Measurements from ENCODE around the gene TENM3. TPM values are rescaled to one million over a fixed set of nuclear protein-coding genes. Genes with fewer than 3 reads are reported as not detected.
A peak's percentile ranks its signal among the peaks of the same experiment; 100 is the strongest.
"Not testable (repeated sequence)": the region's sequence is repeated elsewhere in the genome, so short reads cannot be mapped to it uniquely, and the experiment has no call there.

TENM3 gene
- total RNA-seq, 1 donor from 2014 or later, result not detected

DNA sequence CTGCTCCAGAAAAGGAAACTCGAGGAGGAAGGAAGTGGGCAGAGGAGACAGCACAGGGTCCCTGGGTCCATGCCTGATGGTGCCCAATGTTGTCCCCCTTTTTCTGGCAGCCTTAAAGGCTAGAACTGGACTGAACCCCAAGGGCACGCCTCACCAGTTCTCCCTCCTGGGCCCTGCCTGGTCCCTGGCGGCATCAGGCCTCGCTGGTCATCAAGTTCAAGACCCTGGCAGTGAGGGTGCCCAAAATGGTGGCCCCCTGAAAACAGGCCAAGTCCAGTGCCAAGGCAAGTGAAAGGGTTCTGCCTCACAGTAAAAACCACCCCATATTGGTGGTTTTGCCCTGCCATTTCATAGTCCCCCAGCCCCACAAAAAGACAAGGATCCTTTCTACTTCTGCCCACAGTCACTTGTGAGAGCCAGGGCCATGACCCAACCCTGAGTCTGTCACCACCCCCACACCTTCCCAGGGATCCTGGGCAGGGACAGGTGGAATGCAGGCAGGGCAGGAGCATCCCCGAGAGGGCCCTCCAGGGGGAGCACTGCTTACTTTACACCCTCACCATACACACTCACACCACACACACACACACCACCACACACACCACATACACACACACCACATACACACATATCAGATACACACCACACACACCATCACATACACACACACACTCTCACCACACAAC, 566.4 kb downstream of the TENM3 start:
- H3K4me1 Mint-ChIP-seq, result peaks cover 19% of the 10 kb centered on the region
- intact Hi-C loops (cut with micrococcal nuclease), result no loop called here
- ATAC-seq (ENCODE audit: low read depth), result peak; percentile 28
- H3K27ac Mint-ChIP-seq, result no peak overlapping the region
- DNase-seq, result no peak
- POLR2A ChIA-PET, result no interaction called here
- TF ChIP-seq, protein P1, sequence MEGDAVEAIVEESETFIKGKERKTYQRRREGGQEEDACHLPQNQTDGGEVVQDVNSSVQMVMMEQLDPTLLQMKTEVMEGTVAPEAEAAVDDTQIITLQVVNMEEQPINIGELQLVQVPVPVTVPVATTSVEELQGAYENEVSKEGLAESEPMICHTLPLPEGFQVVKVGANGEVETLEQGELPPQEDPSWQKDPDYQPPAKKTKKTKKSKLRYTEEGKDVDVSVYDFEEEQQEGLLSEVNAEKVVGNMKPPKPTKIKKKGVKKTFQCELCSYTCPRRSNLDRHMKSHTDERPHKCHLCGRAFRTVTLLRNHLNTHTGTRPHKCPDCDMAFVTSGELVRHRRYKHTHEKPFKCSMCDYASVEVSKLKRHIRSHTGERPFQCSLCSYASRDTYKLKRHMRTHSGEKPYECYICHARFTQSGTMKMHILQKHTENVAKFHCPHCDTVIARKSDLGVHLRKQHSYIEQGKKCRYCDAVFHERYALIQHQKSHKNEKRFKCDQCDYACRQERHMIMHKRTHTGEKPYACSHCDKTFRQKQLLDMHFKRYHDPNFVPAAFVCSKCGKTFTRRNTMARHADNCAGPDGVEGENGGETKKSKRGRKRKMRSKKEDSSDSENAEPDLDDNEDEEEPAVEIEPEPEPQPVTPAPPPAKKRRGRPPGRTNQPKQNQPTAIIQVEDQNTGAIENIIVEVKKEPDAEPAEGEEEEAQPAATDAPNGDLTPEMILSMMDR (IDR thresholded peaks at IDR 0.05), result no peak
- no peaks in the 10 kb centered on the region for H3K36me3 Mint-ChIP-seq (ENCODE audit: low read depth)
- H3K9me3 Mint-ChIP-seq, result peaks cover 6% of the 10 kb centered on the region
- CTCF ChIA-PET, result interaction anchor here (0.8 kb wide), 1 partner anchor 116 kb away, joined by 3 read pairs; no protein-coding TSS in a partner anchor
- peaks cover 15% of the 10 kb centered on the region for H3K27me3 Mint-ChIP-seq
- no peak overlapping the region for H3K4me3 Mint-ChIP-seq

GRCh38 chr4:182810103-182810615, 567.0 kb downstream of the TENM3 start:
- Mint-ChIP-seq H3K36me3 (ENCODE audit: low read depth) (no peaks in the 10 kb centered on the region), H3K4me3 (no peak overlapping the region), H3K27me3 (peaks cover 15% of the 10 kb centered on the region), H3K27ac (no peak overlapping the region), H3K9me3 (peaks cover 6% of the 10 kb centered on the region), H3K4me1 (peaks cover 19% of the 10 kb centered on the region)
- no peak for DNase-seq
- no peak for ATAC-seq (ENCODE audit: low read depth)
- TF ChIP-seq, protein P1 (IDR thresholded peaks at IDR 0.05), result no peak
- CTCF ChIA-PET, result no interaction called here
- intact Hi-C loops (cut with micrococcal nuclease), result no loop called here
- POLR2A ChIA-PET, result no interaction called here

- POLR2A ChIA-PET, result no interaction called here
- Mint-ChIP-seq H3K4me3 (no peak overlapping the region), H3K9me3 (peaks cover 6% of the 10 kb centered on the region), H3K27me3 (peaks cover 3% of the 10 kb centered on the region), H3K36me3 (ENCODE audit: low read depth) (no peaks in the 10 kb centered on the region), H3K27ac (no peak overlapping the region), H3K4me1 (peaks cover 12% of the 10 kb centered on the region)
- CTCF ChIA-PET, result no interaction called here
- intact Hi-C loops (cut with micrococcal nuclease), result no loop called here
- TF ChIP-seq, protein P1 (IDR thresholded peaks at IDR 0.05), result no peak
- no peak for ATAC-seq (ENCODE audit: low read depth)
- no peak for DNase-seq
Observed at GRCh38 chr4:182812916-182813315, 569.7 kb downstream of the TENM3 start.

GRCh38 chr4:182814065-182814464, 570.9 kb downstream of the TENM3 start:
- POLR2A ChIA-PET; ATAC-seq (ENCODE audit: low read depth); H3K4me1 Mint-ChIP-seq; intact Hi-C loops (cut with micrococcal nuclease); CTCF ChIA-PET; H3K4me3 Mint-ChIP-seq; H3K9me3 Mint-ChIP-seq; H3K27me3 Mint-ChIP-seq; H3K27ac Mint-ChIP-seq; DNase-seq; H3K36me3 Mint-ChIP-seq (ENCODE audit: low read depth): not testable (repeated sequence)

DNA sequence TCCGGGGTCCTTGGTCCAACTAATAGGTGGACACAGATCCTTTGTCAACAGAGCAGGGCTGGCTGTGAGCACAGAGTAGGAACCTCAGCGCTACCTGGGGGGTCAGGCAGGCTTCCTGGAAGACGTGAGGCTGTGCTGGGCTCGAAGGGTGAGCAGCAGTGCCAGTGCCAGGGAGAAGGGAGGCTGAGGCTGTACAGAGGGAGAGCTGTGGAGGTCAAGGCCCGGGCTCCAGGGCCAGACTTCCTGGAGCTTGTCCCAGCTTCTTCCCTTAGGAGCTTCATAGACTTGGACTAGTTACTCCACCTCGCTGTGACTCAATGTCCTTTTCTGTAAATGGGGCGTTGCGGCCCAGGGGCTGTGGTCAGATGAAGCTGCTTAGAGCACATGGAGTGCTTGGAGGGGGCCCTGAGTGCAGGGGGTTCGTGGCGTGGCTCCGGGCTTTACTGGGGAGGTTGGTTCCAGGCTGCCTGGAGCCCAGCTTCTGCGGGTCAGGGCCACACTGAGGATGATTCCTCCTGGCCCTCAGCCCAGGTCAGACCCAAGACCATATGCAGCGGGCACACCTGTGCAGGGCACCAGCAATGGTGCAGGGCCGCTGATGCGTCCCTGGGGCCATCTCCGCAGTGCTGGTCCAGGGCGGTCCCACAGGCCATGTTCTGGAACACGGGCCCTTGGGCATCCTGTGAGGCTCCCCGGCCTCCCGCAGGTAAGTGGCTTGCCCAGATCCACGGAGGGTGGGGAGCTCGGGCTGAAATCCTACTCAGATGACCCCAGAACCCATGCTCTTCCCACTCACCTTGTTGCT, 575.9 kb downstream of the TENM3 start:
- ATAC-seq (ENCODE audit: low read depth) (no peak), DNase-seq (no peak)
- no peaks in the 10 kb centered on the region for H3K36me3 Mint-ChIP-seq (ENCODE audit: low read depth)
- intact Hi-C loops (cut with micrococcal nuclease), result no loop called here
- CTCF ChIA-PET, result no interaction called here
- no peak overlapping the region for H3K27ac Mint-ChIP-seq
- H3K27me3 Mint-ChIP-seq, result peaks cover 3% of the 10 kb centered on the region
- no peaks in the 10 kb centered on the region for H3K9me3 Mint-ChIP-seq
- H3K4me1 Mint-ChIP-seq, result no peaks in the 10 kb centered on the region
- no peak overlapping the region for H3K4me3 Mint-ChIP-seq
- POLR2A ChIA-PET, result no interaction called here
- TF ChIP-seq, protein P1 (IDR thresholded peaks at IDR 0.05), result no peak
